Measurements from ENCODE around the gene IMP3. TPM values are rescaled to one million over a fixed set of nuclear protein-coding genes. Genes with fewer than 3 reads are reported as not detected.

Gene IMP3
- total RNA-seq, 1 experiment from 2014 or later, result 84.5 TPM

DNA sequence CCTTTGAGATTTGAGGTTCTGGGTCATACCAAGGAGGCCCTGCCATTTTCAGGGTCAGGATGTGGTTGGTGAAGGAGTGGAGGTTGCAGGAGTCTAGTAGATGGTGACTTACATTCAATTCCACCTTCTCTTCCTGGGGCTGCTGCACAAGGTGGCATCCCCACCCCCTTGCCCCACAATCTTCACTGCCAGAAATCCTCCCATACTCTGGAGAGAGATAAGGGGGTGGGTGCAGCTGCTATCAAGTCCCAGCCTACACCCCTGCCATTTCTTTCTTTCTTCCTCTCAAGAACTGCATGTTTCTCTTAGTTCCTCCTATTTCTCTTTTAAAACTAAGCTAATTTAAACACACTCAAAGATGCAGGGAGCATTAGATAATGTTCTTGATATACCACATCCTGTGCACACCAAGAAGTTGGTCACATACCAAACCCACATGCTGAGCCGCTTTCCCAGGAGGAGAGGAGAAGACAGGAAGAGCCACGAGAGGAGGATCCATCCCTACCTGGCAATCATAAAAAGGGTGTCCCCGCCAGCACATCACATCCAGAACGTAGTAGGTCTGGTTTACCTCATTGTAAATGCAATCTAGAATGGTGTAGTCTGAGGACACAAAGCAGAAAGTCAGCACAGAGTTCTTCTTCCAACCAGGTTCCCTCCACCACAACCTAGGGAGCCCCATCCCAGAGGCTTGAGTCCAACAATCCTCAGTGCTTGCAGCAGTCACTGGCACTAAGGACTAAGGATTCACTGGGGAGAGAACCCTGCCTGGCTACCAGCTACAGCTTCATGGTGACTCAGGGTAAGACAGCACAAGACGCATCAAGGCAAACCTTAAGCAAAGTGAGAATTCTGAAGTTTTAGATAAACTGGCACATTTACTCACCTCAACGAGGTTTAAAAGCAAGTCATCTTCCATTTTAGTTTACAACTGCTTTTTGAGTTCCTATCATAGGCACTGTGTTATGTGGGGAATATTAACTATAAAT lies 33.0 kb downstream of the IMP3 start:
- Histone ChIP-seq H3K27ac (ENCODE audit: low read depth, low read length, poor library complexity, severe bottlenecking) (no peak overlapping the region), H3K4me1 (ENCODE audit: insufficient read depth, low read length, poor library complexity, severe bottlenecking) (no peaks in the 10 kb centered on the region), H3K9me3 (ENCODE audit: low read depth, low read length, poor library complexity, severe bottlenecking) (no peaks in the 10 kb centered on the region), H3K27me3 (replicated peaks; ENCODE audit: insufficient read depth, low read depth, low read length, poor library complexity) (no peaks in the 10 kb centered on the region), H3K4me3 (ENCODE audit: low read depth, low read length, poor library complexity, severe bottlenecking) (no peak overlapping the region), H3K36me3 (ENCODE audit: insufficient read depth, low read length, poor library complexity, severe bottlenecking) (peaks cover 56% of the 10 kb centered on the region)
- DNase-seq (ENCODE audit: low spot score), result no peak
- intact Hi-C loops (cut with micrococcal nuclease; ENCODE audit: unreplicated experiment), result no loop called here
- BruUV-seq (replicated peaks), result no TSS peak
- TF ChIP-seq, protein P1, sequence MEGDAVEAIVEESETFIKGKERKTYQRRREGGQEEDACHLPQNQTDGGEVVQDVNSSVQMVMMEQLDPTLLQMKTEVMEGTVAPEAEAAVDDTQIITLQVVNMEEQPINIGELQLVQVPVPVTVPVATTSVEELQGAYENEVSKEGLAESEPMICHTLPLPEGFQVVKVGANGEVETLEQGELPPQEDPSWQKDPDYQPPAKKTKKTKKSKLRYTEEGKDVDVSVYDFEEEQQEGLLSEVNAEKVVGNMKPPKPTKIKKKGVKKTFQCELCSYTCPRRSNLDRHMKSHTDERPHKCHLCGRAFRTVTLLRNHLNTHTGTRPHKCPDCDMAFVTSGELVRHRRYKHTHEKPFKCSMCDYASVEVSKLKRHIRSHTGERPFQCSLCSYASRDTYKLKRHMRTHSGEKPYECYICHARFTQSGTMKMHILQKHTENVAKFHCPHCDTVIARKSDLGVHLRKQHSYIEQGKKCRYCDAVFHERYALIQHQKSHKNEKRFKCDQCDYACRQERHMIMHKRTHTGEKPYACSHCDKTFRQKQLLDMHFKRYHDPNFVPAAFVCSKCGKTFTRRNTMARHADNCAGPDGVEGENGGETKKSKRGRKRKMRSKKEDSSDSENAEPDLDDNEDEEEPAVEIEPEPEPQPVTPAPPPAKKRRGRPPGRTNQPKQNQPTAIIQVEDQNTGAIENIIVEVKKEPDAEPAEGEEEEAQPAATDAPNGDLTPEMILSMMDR (conservative IDR thresholded peaks at IDR 0.05; ENCODE audit: low read depth, low read length), result no peak
- no peak for TF ChIP-seq EZH2 (IDR thresholded peaks at IDR 0.05; ENCODE audit: borderline replicate concordance, low read depth, low read length, poor library complexity, severe bottlenecking)
- POLR2A ChIA-PET (ENCODE audit: low non-redundant PET), result interaction anchor here (0.6 kb wide), 2 partner anchors 15 to 651 kb away, joined by 3 read pairs; partner anchors contain the start of gene RPP25
- CTCF ChIA-PET, result no interaction called here

- ChIA-PET POLR2A (ENCODE audit: low non-redundant PET) (interaction anchor here (0.6 kb wide), 1 partner anchor 14 kb away, joined by 3 read pairs; no protein-coding TSS in a partner anchor), CTCF (no interaction called here)
- peaks cover 59% of the 10 kb centered on the region for H3K36me3 ChIP-seq (ENCODE audit: insufficient read depth, low read length, poor library complexity, severe bottlenecking)
These were observed 34.0 kb downstream of the IMP3 start for GRCh38 chr15:75606026-75606425.

DNA sequence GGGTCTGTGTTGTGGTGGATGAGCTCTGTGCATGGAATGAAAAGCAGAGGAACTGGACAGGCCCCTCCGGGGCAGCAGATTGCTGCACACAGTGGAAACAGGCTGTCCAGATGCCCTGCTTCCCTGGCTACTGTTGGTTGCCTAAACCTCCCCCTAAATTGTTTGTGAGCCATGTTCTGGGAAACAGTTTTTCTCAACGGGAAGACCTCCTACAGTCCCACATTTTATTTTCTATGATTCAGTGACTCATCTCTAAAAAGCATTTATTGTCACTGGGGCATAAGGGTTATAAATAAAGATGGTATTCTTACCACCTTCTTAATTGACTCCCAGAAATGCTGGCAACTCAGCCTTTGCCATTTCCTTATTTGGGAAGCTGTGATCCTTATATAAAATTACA lies 40.6 kb downstream of the IMP3 start:
- Histone ChIP-seq H3K27ac (ENCODE audit: low read depth, low read length, poor library complexity, severe bottlenecking) (peak overlapping the region; percentile 85), H3K4me3 (ENCODE audit: low read depth, low read length, poor library complexity, severe bottlenecking) (no peak overlapping the region), H3K36me3 (ENCODE audit: insufficient read depth, low read length, poor library complexity, severe bottlenecking) (peaks cover 34% of the 10 kb centered on the region), H3K4me1 (ENCODE audit: insufficient read depth, low read length, poor library complexity, severe bottlenecking) (peaks cover 33% of the 10 kb centered on the region), H3K27me3 (replicated peaks; ENCODE audit: insufficient read depth, low read depth, low read length, poor library complexity) (no peaks in the 10 kb centered on the region), H3K9me3 (ENCODE audit: low read depth, low read length, poor library complexity, severe bottlenecking) (no peaks in the 10 kb centered on the region)
- no TSS peak for BruUV-seq (replicated peaks)
- POLR2A ChIA-PET (ENCODE audit: low non-redundant PET), result no interaction called here
- intact Hi-C loops (cut with micrococcal nuclease; ENCODE audit: unreplicated experiment), result loop anchor here (5.0 kb wide), 1 partner anchor 147 kb away; the partner anchor contains the start of gene SIN3A
- TF ChIP-seq EZH2 (IDR thresholded peaks at IDR 0.05; ENCODE audit: borderline replicate concordance, low read depth, low read length, poor library complexity, severe bottlenecking), result no peak
- TF ChIP-seq, protein P1 (conservative IDR thresholded peaks at IDR 0.05; ENCODE audit: low read depth, low read length), result no peak
- CTCF ChIA-PET, result no interaction called here
- peak; percentile 90 for DNase-seq (ENCODE audit: low spot score)

More at GRCh38 chr15:75606026-75606425, 34.0 kb downstream of the IMP3 start:
- H3K27me3 ChIP-seq (replicated peaks; ENCODE audit: insufficient read depth, low read depth, low read length, poor library complexity), result no peaks in the 10 kb centered on the region
- TF ChIP-seq EZH2 (IDR thresholded peaks at IDR 0.05; ENCODE audit: borderline replicate concordance, low read depth, low read length, poor library complexity, severe bottlenecking), result no peak
- TF ChIP-seq, protein P1 (conservative IDR thresholded peaks at IDR 0.05; ENCODE audit: low read depth, low read length), result no peak
- DNase-seq (ENCODE audit: low spot score), result no peak
- no TSS peak for BruUV-seq (replicated peaks)
- no peaks in the 10 kb centered on the region for H3K4me1 ChIP-seq (ENCODE audit: insufficient read depth, low read length, poor library complexity, severe bottlenecking)
- H3K27ac ChIP-seq (ENCODE audit: low read depth, low read length, poor library complexity, severe bottlenecking), result no peak overlapping the region
- intact Hi-C loops (cut with micrococcal nuclease; ENCODE audit: unreplicated experiment), result no loop called here
- no peak overlapping the region for H3K4me3 ChIP-seq (ENCODE audit: low read depth, low read length, poor library complexity, severe bottlenecking)
- H3K9me3 ChIP-seq (ENCODE audit: low read depth, low read length, poor library complexity, severe bottlenecking), result no peaks in the 10 kb centered on the region
